Measurements from ENCODE around the gene SMIM44. TPM values are rescaled to one million over a fixed set of nuclear protein-coding genes. Genes with fewer than 3 reads are reported as not detected.

Gene SMIM44
- not detected in 2 replicates for total RNA-seq (2014; rRNA removed; shearing (Covaris generic))

DNA sequence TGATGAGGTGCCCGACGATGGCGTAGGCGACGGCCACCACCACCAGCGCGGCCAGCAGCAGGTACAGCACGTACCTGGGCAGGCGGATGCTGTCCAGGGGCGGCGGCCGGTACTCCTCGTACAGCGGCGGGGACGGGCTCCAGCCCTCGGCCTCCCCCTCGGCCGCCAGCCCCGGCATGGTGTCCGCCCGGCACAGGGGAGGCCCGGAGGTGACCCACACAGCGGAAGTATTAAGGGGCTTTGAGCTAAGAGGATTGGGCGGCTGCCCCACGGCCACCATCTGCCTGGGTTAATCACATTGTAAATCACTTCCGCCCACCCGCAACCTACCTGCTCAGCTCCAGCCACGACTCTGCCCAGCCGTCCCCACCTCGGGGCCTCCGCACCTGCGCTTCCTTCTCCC is at the start of gene SMIM44:
SMIM44 (minus strand) TSS at position 216 of the 403 bp plus-strand sequence; CDS start at position 178, 38 bp downstream.

DNA sequence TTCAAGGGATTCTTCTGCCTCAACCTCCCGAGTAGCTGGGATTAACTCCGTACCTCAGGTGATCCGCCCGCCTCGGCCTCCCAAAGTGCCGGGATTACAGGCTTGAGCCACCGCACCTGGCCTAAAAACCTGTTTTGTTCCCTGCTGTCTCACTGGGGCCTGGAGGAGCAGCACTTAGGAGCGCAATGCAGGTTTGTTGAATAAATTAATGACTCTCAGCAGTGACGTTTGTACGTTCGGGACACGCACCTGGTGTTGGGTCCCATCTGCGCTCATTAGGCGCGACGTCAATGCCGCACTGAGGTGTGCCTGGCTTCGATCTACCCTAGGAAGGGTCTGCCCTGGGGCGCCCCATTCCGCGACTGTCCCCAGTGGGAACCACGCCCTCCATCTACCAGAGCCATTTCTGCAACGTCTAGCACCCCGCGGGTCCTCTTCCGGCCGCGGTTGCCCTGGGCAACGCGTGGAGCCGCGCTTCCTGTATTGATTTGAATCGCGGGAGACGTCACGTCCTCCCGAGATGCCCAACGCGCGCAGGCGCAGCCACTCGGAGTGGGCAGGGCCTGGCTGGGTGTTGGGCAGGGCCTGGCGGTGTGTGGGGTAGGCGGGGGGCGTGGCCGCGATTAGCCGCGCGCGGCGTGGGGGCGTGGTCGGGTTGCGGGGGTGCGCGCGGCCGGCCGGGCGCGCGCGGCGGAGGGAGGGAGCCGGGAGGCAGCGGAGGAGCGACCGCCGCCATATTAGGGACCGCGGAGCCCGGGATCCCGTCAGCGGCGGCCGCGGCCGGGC is 22.6 kb upstream of the SMIM44 start, which contains the start of gene FZR1:
FZR1 (plus strand) TSS at position 714 of the 786 bp plus-strand sequence. CDS start 16,679 bp downstream, outside the sequence.

DNA sequence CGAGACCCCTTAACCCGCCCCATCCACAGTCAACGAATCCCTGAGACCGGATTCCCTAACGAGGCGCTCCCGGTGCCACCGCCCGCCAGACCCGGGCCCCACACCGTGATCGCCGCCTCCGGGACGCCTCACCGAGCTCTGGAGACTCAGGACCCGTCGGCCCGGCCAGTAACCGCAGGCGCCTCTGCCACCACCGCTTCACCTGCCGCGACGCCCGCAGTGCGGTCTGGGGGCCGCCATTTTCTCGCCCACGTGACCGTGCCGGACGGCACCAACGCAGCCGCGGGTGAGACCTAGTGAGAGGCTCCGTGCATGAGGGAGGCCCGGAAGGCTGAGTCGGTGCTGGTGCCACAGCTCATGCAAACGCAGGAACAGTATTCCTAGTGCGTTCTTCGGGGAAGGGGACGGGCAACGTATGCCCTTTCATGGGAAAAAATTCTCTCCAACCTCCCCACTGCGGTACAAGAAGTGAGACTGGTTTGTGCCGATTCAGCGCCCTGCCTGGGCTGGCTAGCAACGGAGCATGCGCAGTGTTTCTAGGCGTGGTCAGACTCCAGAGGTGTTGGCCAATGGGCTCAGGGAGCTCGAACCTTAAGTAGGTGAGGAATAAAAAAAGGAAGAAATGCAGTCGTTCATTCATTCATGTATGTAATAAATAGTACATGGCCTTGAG is 17.3 kb upstream of the SMIM44 start, which contains the start of gene DOHH:
DOHH (minus strand) TSS at position 246 of the 673 bp plus-strand sequence. CDS start 3,860 bp downstream, outside the sequence.

DNA sequence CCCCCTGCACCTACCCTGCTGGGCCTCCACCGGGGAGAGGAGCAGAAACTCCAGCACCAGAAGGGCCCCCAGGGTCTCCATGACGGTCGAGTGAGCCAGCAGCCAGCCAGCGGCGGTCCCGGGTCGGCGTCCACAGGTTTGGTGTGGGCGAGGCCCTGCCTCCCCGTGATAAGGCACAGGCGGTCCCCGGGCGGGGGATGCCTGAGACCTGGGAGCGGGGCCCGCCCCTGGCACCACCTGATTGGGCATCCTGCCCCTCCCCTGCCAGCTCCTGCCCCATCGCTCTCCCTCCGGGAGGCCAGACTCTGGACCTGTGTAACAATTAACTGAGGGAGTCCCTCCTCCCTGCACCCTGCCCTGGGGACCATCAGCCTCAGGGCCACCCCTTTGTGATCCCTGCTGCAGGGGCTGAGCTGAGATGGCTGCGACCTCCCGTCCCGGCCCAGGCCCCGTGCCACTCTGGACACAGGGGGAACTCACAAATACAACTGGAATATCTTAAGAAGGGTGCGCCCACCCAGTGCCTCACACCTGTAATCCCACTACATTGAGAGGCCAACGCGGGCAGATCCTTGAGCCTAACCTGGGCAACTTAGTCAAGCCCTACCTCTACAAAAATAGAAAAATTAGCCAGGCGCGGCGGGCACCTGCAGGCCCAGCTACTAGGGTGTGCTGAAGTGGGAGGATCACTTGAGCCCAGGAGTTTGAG is 2.7 kb downstream of the SMIM44 start, which contains the start of gene SMIM24:
SMIM24 (minus strand) TSS at position 143 of the 709 bp plus-strand sequence; CDS start at position 81, 62 bp downstream.

Small RNA genes lying within 50 kb of the gene (small RNA-seq; reads per million reads assigned to genes)
- gene RF00212, result not detected

Other genes starting within 250 kb of the SMIM44 start
- 29.2 and 39.6 TPM in 2 replicates for gene NFIC, start 116.9 kb downstream of the SMIM44 start, total RNA-seq (2014; rRNA removed; shearing (Covaris generic))
- not detected in 2 replicates for gene SMIM24, start 2.9 kb downstream of the SMIM44 start, total RNA-seq (2014; rRNA removed; shearing (Covaris generic))
- 28.7 and 36.4 TPM in 2 replicates for gene DOHH, start 17.2 kb upstream of the SMIM44 start, total RNA-seq (2014; rRNA removed; shearing (Covaris generic))
- gene FZR1, start 22.9 kb upstream of the SMIM44 start, total RNA-seq (2014; rRNA removed; shearing (Covaris generic)), result 37.2 and 41.3 TPM in 2 replicates
- gene TEKTIP1, start 55.7 kb upstream of the SMIM44 start, total RNA-seq (2014; rRNA removed; shearing (Covaris generic)), result not detected in 2 replicates
- gene MFSD12, start 74.1 kb upstream of the SMIM44 start, total RNA-seq (2014; rRNA removed; shearing (Covaris generic)), result 346 and 438 TPM in 2 replicates
- gene HMG20B, start 89.5 kb upstream of the SMIM44 start, total RNA-seq (2014; rRNA removed; shearing (Covaris generic)), result 260 and 301 TPM in 2 replicates
- not detected in 2 replicates for gene GIPC3, start 102.0 kb upstream of the SMIM44 start, total RNA-seq (2014; rRNA removed; shearing (Covaris generic))
- 0.32 and 0.87 TPM in 2 replicates for gene TBXA2R, start 123.4 kb upstream of the SMIM44 start, total RNA-seq (2014; rRNA removed; shearing (Covaris generic))
- gene CACTIN, start 143.3 kb upstream of the SMIM44 start, total RNA-seq (2014; rRNA removed; shearing (Covaris generic)), result 26.7 and 39.1 TPM in 2 replicates
- 9.5 and 11.2 TPM in 2 replicates for gene PIP5K1C, start 217.0 kb upstream of the SMIM44 start, total RNA-seq (2014; rRNA removed; shearing (Covaris generic))
- gene TJP3, start 224.9 kb upstream of the SMIM44 start, total RNA-seq (2014; rRNA removed; shearing (Covaris generic)), result 0.03 TPM in 1 of 2 replicates, not detected in the other